HepG2 (cell line): ENCODE data around the gene GFRA1. TPM values are rescaled to one million over a fixed set of nuclear protein-coding genes. Genes with fewer than 3 reads are reported as not detected.

ENCODE experiments used
- ATM ChIP-seq: fragments of 450-650 bp; IDR thresholded peaks from 2 replicates; pipeline ENCODE4 v1.7.1; 2017; ENCODE audit warnings: mild to moderate bottlenecking, borderline replicate concordance
- FOXA3 ChIP-seq: IDR thresholded peaks from 2 replicates; pipeline ENCODE4 v1.6.1; 2016; ENCODE audit warnings: missing genetic modification reagents, missing compliant biosample characterization
- GMEB2 ChIP-seq: IDR thresholded peaks from 2 replicates; pipeline ENCODE4 v1.6.1; 2016; ENCODE audit warnings: missing biosample characterization, missing genetic modification reagents, low read depth
- HNF4A ChIP-seq: sonication (generic); formaldehyde crosslinking; IDR thresholded peaks from 2 replicates; pipeline ENCODE4 v1.4.0; 2020; ENCODE audit warnings: missing genetic modification reagents
- MYC ChIP-seq: sonication (generic); formaldehyde crosslinking; IDR thresholded peaks from 2 replicates; pipeline ENCODE4 v1.9.0; 2021; ENCODE audit warnings: missing genetic modification reagents, borderline replicate concordance
- NR1H2 ChIP-seq: sonication (generic); formaldehyde crosslinking; IDR thresholded peaks from 2 replicates; pipeline ENCODE4 v1.8.1; 2022; ENCODE audit warnings: low read depth, missing genetic modification reagents, borderline replicate concordance
- SIN3A ChIP-seq: IDR thresholded peaks from 2 replicates; pipeline ENCODE4 v1.6.1; 2011; ENCODE audit warnings: low read depth, mild to moderate bottlenecking, control low read depth, low read length, borderline replicate concordance
- SKI ChIP-seq: fragments of 450-650 bp; IDR thresholded peaks from one replicate; pipeline ENCODE4 v1.6.1; 2018; ENCODE audit warnings: mild to moderate bottlenecking; ENCODE audit not compliant: partially characterized antibody
- SOX13 ChIP-seq, 3 experiments: fragments of 450-650 bp in 1 of 3; sonication (generic) in 1 of 3; formaldehyde crosslinking in 1 of 3; IDR thresholded peaks in 2 of 3; conservative IDR thresholded peaks in 1 of 3; 2 replicates each; pipeline versions ENCODE4 v1.5.0 to v1.6.1; 2016 to 2020; ENCODE audit warnings: antibody characterized with exemption in 1 of 3, mild to moderate bottlenecking in 1 of 3, missing compliant biosample characterization in 1 of 3, missing genetic modification reagents in 1 of 3, moderate library complexity in 1 of 3
- TAF15 ChIP-seq: fragments of 200-400 bp; formaldehyde crosslinking; IDR thresholded peaks from one replicate; pipeline ENCODE4 v1.6.1; 2018; ENCODE audit warnings: mild to moderate bottlenecking, low read depth, low read length; ENCODE audit not compliant: poor library complexity, severe bottlenecking
- TEAD3 ChIP-seq: optimal IDR thresholded peaks from 2 replicates; pipeline ENCODE3; 2016; ENCODE audit warnings: borderline replicate concordance
- ZBTB25 ChIP-seq: IDR thresholded peaks from 2 replicates; pipeline ENCODE4 v1.6.1; 2018; ENCODE audit warnings: missing genetic modification reagents
- ZBTB8A ChIP-seq: sonication (generic); formaldehyde crosslinking; IDR thresholded peaks from 2 replicates; pipeline ENCODE4 v1.4.0; 2020; ENCODE audit warnings: mild to moderate bottlenecking, low read depth, missing genetic modification reagents, borderline replicate concordance
- ZNF512 ChIP-seq: sonication (generic); formaldehyde crosslinking; IDR thresholded peaks from 2 replicates; pipeline ENCODE4 v1.4.0; 2020; ENCODE audit warnings: mild to moderate bottlenecking, missing genetic modification reagents
- ZNF609 ChIP-seq: sonication (generic); formaldehyde crosslinking; IDR thresholded peaks from 2 replicates; pipeline ENCODE4 v1.4.0; 2020; ENCODE audit warnings: mild to moderate bottlenecking, missing genetic modification reagents, borderline replicate concordance
- ZNF629 ChIP-seq: sonication (generic); formaldehyde crosslinking; conservative IDR thresholded peaks from 2 replicates; pipeline ENCODE4 v1.5.0; 2020; ENCODE audit warnings: missing genetic modification reagents
- ZNF709 ChIP-seq: sonication (generic); formaldehyde crosslinking; IDR thresholded peaks from 2 replicates; pipeline ENCODE4 v1.5.0; 2020; ENCODE audit warnings: mild to moderate bottlenecking, missing genetic modification reagents
- polyA plus RNA-seq, 8 experiments: library from polyadenylated mRNA; depleted of rRNA in 3 of 8; stranded (reverse) in 7 of 8; unstranded in 1 of 8; fragments of >200 nt; fragmentation: Illumina TruSeq in 4 of 8; extraction: Trizol in 4 of 8; gene quantifications; 2 replicates each; pipeline versions ENCODE4 v1.2.1 to v1.2.3, GENCODE V29; 2011 to 2016; ENCODE audit warnings: low read depth in 4 of 8, missing spikeins in 1 of 8, mixed read lengths in 1 of 8; ENCODE audit not compliant: insufficient read depth in 1 of 8
- total RNA-seq, 5 experiments: library from RNA; depleted of rRNA; stranded (reverse); fragments of >200 nt; fragmentation: Illumina TruSeq; extraction: Trizol; gene quantifications; 2 replicates each; pipeline ENCODE4 v1.2.3, GENCODE V29; 2016; ENCODE audit warnings: low read depth in 1 of 5
- TF ChIP-seq, protein P1 (sequence below): sonication (generic); formaldehyde crosslinking; IDR thresholded peaks from 2 replicates; pipeline ENCODE4 v1.4.0; 2020; ENCODE audit warnings: low read depth, mild to moderate bottlenecking, missing genetic modification reagents

The GFRA1 gene
- total and polyA plus RNA-seq, 2 of the 13 experiments (the other 11 are each of a cell fraction or from before 2014, with no cell fraction given): not detected

GRCh38 chr10:116038259-116038658 lies 234.7 kb downstream of the GFRA1 start (continued):
- TF ChIP-seq GMEB2 (CRISPR knock-in tag) (no peak), ZNF609 (CRISPR knock-in tag) (no peak), ATM (no peak), MYC (CRISPR knock-in tag) (no peak), TAF15 (no peak), FOXA3 (CRISPR knock-in tag) (peak; percentile 80), ZBTB8A (no peak), ZBTB25 (CRISPR knock-in tag) (no peak), TEAD3 (CRISPR knock-in tag) (peak; percentile 77), SKI (no peak), SIN3A (no peak), ZNF629 (no peak), NR1H2 (CRISPR knock-in tag) (no peak), ZNF512 (no peak), ZNF709 (CRISPR knock-in tag) (no peak), HNF4A (CRISPR knock-in tag) (peak; percentile 27; the same call in 1 of the 2 replicates), SOX13 (IDR thresholded peaks at IDR 0.05) (no peak), SOX13 (CRISPR knock-in tag; conservative IDR thresholded peaks at IDR 0.05 in 1 of 2, IDR thresholded peaks at IDR 0.05 in 1 of 2) (peak in 1 of 2 experiments; percentile 55; a peak in 1 of 4 replicates)
- TF ChIP-seq, protein P1, sequence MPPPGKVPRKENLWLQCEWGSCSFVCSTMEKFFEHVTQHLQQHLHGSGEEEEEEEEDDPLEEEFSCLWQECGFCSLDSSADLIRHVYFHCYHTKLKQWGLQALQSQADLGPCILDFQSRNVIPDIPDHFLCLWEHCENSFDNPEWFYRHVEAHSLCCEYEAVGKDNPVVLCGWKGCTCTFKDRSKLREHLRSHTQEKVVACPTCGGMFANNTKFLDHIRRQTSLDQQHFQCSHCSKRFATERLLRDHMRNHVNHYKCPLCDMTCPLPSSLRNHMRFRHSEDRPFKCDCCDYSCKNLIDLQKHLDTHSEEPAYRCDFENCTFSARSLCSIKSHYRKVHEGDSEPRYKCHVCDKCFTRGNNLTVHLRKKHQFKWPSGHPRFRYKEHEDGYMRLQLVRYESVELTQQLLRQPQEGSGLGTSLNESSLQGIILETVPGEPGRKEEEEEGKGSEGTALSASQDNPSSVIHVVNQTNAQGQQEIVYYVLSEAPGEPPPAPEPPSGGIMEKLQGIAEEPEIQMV (CRISPR knock-in tag): no peak
